ENCODE data around the gene PVR.

Gene PVR

GRCh38 chr19:44643605-44644401 is at the start of gene PVR:
TSS of gene PVR (plus strand) at chr19:44643910. CDS start at chr19:44644097, 187 bp downstream.
- DNase-seq (ENCODE audit: low spot score), result peak; percentile 94

DNA sequence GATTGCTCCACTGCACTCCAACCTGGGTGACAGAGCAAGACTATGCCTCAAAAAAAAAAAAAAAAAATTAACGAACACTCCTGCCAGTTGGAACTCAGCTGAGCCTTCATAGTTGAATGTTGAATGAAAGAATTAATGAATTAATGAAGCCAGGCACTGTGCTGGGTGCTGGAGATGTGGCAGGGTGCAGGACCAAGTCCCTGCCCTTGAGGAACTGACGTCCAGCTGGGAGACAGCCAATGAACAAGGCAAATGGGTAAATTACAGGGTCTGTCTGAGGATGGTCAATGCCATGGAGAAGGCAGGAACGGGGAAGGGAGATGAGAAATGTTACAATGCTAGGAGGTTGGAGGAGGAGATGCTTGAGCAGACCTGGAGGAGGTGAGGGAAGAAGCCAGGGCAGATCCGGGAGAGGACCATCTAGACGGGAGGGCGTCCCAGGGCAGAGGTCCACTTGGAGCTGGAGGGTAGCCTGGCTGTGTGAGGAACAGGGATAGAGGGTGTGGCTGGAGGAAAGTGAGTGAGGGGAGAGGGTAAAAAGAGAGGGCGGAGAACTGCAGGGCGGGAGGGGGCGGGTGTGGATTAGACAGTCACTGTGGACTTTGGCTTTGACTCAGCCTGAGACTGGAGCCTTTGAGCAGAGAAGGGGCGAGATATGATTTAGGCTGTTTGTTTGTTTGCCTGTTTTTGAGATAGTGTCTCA is 47.1 kb upstream of the PVR start:
- no peak for DNase-seq (ENCODE audit: low spot score)

DNA sequence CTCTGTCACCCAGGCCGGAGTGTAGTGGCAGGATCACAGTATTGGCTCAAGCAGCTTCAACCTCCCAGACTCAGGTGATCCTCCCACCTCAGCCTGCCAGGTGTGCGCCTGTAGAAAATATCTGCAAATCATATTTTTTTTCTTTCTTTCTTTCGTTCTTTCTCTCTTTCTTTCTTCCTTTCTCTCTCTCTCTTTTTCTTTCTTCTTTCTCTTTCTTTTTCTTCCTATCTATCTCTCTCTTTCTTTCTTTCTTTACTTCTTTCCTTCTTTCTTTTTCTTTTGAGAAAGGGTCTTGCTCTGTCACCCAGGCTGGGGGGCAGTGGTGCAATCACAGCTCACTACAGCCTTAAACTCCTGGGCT is 46.6 kb upstream of the PVR start:
- no peak for DNase-seq (ENCODE audit: low spot score)

DNA sequence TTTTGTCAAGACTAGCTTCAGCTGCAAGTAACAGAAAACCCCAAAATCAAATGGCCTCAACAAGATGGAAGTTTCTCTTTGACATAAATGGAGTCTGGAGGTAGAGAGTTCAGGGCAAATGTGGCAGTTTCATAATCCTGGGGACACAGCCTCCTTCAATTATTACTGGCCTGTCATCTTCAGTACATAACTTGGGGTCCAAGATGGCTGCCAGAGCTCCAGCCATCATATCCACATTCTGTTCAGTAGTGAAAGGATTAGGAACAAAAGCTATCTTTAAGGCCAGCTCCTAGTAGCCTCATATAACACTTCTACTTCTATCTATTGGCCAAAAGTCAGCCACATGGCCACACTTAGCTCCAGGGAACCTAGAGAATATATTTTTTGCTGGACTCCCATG is 45.4 kb upstream of the PVR start:
- no peak for DNase-seq (ENCODE audit: low spot score)

- no peak for DNase-seq (ENCODE audit: low spot score)
Observed at GRCh38 chr19:44598880-44599279, 44.8 kb upstream of the PVR start.

GRCh38 chr19:44600466-44600865 is 43.2 kb upstream of the PVR start:
- no peak for DNase-seq (ENCODE audit: low spot score)

DNA sequence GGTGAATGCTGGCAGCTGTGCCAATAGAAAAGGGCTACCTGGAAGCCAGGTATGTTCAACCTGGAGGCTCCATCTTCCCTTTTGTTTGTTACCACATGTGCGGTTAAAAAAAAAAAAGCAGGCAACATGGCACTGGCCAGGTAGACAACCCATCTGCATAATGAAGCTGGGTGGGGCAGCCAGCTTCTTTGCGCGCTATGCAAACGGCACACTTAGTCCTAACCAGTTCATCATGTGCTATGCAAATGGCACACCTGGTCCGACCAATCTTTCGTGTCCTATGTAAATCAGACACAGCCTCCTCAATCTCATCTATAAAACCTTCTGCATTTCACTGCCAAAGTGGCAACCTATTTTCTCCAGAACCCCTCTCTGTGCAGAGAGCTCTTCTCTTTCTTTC is 41.6 kb upstream of the PVR start:
- DNase-seq (ENCODE audit: low spot score), result no peak

DNA sequence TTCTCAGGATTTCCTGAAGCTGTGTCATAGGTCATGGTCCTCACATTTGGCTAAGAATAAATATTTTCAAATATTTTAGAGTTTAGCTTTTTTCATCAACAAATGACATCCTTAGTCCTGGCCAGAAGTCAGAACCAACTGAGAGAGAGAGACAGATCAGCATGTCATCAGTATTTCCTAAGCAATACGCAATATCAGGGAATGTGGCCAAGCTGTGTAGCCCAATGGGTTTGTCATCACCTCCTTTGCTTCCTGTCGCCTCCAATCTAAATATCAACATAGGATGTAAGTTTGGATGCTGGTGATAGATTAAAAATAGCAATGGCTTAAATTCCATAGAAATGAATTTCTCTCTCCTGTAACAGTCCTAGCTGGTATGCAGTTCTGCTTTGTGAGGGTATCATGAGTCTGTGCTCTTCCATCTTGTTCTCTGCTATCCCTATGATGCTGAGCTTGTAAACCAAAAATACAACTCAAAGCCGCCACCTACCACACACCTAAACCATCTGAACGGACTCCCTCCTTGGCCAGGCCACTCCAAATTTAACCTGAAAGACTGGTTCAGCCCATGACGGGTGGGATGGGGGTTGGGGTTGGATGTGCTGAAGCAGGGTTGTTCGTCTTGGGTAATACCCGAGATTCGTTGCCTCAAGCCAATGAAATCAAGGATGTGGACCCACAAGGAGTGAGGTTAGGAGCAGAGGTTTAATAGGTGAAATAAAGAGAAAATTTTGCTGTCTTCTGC is 40.3 kb upstream of the PVR start:
- no peak for DNase-seq (ENCODE audit: low spot score)

DNA sequence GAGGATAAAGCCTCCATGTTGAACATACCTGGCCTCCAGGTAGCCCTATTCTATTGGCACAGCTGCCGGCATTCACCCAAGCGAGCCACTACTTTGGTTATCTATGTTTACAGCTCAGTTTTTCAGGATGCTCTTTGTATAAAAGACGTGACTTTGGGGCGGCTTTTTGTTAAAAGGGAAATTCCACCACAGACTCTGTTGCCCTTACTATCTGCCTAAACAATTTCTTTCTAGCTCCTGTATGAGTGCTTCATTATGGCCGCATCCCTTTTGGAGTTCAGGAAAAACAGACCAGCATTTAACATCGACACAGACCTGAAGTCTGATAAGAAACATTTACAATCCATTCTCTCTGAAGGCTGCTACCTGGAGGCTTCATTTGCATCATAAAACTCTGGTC is 39.5 kb upstream of the PVR start:
- no peak for DNase-seq (ENCODE audit: low spot score)

- no peak for DNase-seq (ENCODE audit: low spot score)
Observed at GRCh38 chr19:44605547-44605946, 38.2 kb upstream of the PVR start.

DNA sequence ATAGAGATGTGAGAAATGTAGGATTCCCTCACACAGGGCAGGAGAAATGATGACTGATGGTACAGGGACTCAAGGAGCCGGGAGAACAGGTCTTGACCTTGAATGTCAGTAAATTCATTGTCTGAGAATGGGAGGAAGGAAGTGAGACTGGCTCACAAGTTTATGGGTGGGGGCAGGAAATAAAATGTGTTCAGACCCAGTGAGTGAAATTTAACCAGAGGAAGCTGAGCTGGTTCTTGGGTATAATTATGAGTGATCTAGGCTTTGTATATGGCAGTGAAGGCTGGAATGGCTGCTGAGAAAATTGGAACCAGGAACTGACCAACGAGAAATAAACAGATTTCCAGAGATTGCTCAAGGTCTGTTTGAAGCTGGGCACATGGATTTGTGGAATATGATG is 36.7 kb upstream of the PVR start:
- peak; percentile 82 for DNase-seq (ENCODE audit: low spot score)

DNA sequence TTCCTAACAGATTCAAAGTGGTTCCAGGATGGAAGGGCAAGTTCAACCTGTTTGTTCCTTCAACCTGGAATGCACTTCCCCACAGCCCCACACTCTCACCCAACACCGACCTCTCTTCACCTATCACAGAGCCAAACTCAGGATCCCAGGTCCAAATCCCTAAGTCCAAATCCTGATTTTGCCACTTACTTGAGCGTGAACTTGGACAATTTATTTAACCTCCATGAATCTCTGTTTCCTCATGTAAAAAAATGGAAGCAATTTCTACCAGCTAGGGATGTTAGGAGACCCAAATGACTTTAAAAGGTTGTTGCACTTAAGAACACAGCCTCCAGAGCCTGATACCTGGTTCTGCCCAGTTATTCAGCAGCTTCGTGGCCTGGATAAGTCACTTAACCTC is 35.8 kb upstream of the PVR start:
- DNase-seq (ENCODE audit: low spot score), result no peak

GRCh38 chr19:44608391-44608821 is 35.3 kb upstream of the PVR start:
- DNase-seq (ENCODE audit: low spot score), result no peak

DNA sequence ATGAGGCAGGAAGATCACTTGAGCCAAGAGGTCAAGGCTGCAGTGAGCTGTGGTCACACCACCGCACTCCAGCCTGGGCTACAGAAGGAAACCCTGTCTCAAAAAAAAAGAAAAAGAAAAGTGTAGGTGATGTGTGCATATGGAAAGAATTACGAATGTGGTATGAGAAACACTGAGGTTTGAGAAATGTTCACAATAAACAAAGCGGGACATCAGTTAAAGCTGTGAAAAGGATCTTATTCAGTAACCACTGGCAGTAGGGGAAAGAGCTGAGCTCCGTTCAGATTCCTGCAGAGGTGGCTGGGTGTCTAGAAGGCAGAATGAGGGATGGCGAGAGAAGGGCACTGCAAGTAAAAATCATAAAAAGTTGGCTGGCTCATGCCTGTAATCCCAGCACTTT is 34.5 kb upstream of the PVR start:
- DNase-seq (ENCODE audit: low spot score), result no peak

GRCh38 chr19:44610497-44610896 is 33.2 kb upstream of the PVR start:
- DNase-seq (ENCODE audit: low spot score), result peak; percentile 59

DNA sequence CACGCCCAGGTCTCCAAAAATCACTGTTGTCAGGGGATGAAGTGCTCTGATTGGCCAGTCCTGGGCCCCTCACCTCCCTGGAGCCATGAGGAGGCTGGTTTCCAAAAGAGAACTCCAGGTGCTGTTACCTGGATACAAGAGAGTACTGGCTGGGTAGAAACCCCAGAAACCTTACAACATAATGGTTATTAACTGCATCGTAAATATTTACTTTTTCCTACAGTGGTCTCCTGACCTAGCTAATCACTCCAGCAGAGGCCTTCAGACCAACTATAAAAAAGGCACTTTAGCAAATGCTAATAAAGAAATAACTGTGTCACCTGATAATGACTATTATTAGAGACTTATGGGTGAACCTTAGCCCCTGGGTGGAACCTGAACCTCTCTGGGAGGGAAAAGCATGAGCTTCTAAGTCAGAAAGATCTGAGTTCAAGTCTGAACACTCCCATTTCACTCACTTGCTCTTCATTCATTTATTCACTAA is 31.9 kb upstream of the PVR start:
- DNase-seq (ENCODE audit: low spot score), result no peak

DNA sequence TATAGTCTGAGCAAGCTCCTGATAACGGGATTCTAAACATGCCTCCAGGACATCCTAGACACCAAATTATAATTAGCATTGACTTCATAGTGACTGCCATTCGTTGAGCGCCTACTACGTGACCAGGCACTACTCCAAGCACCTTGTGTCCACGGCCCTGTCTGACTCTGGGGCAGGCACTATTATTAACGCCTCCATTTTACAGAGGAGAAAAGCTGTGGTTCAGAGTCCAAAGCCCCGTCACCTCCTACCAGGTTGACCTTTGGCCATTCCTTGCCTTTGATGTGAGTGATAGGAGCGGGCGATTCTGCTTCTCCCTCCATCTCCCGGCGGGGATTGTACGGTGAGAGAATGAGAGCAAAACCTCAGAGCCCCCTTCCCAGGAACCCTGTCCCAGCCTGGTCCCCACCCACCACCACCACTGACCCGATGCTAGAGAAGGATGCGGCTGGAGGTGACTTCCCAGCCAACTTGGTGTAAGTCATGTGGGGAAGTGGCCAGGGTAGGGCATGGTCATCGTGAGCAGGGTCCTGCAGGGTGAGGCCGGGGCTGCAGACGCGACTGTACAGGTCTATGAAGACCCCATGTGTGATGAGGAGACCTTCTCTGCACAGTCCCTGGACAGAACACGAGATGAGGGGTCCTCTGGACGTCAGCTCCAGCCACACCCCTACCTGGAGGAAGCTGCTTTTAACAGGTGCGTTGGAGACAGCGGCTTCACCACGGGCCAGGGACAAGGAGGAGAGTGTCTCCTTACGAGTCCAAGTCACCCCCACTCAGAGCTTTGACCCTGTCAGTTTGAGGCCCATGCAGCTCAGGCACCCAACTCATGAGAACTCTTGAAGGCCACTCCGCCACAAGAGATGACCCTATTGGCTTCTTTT is 30.2 kb upstream of the PVR start, which contains the start of gene IGSF23:
Gene IGSF23 (plus strand): TSS at position 269 of the 884 bp plus-strand sequence. CDS start 83 bp downstream, at position 352.
- DNase-seq (ENCODE audit: low spot score), result no peak

- DNase-seq (ENCODE audit: low spot score), result no peak
Observed at GRCh38 chr19:44614313-44614712, 29.4 kb upstream of the PVR start.

DNA sequence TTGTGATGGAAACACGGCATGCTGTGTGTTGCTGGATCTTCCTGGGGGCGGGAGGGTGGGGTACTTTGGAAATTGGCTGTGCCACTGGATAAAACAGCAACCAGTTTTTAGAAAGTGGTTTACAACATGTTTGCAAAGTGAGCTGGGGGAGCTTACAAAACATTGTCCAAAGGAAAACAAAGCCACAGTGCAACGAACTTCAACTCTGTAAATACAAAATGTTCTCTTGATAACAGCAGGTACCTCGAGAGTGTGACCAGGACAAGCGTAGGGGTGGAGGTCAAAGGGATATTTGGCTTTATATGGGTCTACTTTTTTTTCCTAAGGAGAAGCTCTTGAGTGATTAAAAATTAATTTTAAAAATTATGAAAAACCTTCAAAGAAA is 27.9 kb upstream of the PVR start:
- DNase-seq (ENCODE audit: low spot score), result no peak

- peak; percentile 56 for DNase-seq (ENCODE audit: low spot score)
Observed at GRCh38 chr19:44617110-44617880, 26.4 kb upstream of the PVR start.

All from kidney tubule cell (primary cell).